ENCODE results near the gene ATP5PB.

Gene ATP5PB

DNA sequence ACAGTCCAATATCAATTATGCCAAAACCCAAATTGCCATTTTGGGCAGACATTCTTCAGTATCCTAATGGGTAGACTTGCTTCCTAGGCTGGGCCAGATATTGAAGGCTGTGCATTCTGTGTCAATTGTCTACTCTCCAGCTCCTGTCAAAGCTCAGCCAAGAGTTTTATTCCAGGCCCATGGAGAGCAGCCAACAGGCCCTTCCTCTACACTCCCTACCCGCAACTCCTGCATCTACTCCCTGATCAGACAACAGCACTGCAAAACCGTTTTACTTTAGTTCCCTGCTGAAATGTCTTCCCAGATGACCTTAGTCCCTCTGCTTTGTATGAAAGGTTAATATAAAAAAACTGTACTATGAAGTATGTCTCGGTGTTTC lies 60.7 kb downstream of the ATP5PB start:
- DNase-seq: no peak

DNA sequence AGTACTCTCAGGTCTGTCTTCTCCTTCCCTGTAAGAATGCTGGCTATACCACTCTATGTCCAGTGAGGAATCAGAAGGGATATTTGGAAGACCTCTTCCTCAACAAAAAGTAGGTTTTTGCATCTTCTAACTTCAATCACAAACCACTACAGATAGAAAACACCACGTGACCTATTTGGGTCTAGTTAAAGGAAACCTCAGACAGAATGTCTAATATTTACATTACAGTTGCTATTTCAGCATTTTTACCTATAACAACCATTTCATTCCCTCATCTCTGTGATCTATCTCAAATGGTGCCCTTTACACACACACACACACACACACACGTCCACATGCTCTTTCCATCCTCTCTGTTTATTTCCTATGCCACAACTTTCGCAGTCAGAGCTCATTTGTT lies 62.1 kb downstream of the ATP5PB start:
- no peak for DNase-seq
